ENCODE measurements around the gene TNFRSF14. TPM values are rescaled to one million over a fixed set of nuclear protein-coding genes. Genes with fewer than 3 reads are reported as not detected.

TNFRSF14 gene
- total RNA-seq, 1 experiment from 2014 or later, result 0.57 TPM

DNA sequence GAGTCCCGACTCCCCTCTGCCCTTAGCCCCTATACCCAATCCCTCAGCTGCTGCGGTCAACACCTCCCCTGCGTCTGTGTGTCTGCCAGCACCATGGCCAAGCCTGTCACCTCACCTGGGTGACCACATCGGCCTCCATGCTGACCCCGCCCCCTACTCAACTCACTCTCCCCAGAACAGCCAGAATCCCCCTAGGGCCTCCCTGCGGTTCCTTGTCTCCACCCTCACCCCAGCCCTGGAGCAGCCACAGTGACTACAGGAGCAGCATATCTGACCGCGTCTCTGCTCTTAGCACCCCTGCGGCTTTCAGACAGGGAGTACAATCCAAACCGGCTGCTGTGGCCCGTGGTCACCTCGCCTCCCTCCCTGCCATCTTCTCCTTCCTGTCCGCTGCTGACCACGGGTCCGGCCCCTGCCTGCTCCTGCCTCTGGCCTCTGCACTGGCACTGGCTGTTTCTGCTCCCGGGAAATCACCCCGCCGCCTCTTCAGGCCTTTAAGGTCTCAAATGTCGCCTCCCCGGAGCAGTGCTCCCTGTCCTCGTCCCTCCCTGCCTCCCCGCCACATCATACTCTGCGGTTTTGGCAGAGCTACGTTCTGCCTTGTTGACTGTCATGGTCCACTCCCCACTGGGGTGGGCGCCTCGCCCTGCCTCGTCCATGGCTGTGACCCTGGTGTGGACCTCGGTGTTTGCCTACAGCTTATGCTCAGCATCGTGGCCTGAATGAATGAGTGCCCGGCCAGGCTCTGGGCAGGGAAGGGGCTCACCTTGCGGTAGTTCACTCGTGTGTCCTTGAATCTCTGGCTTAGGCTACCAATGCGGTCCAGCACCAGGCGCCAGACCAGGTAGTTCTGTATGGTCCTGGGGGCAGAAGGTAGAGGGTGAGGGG, 41.5 kb downstream of the TNFRSF14 start:
- Histone ChIP-seq H3K14ac (ENCODE audit: insufficient read depth, low read length) (no peak overlapping the region), H3K27me3 (ENCODE audit: insufficient read depth, low read length) (no peaks in the 10 kb centered on the region), H3K27ac (ENCODE audit: insufficient read length, low read depth, low read length) (no peak overlapping the region), H2BK12ac (ENCODE audit: insufficient read length, low read depth, low read length) (no peak overlapping the region), H3T11ph (ENCODE audit: low read length) (no peak overlapping the region), H2BK5ac (ENCODE audit: insufficient read length, low read length) (no peak overlapping the region), H4K20me1 (ENCODE audit: control insufficient read depth, insufficient read depth, insufficient read length) (no peaks in the 10 kb centered on the region), H4K5ac (ENCODE audit: insufficient read length, low read depth, low read length) (no peak overlapping the region), H3K9ac (ENCODE audit: extremely low read depth, insufficient read length, low read length) (no peak overlapping the region), H3K9me3 (ENCODE audit: control insufficient read depth, low read depth, low read length) (no peaks in the 10 kb centered on the region), H4K91ac (ENCODE audit: insufficient read length, low read depth, low read length) (no peak overlapping the region), H3K79me1 (ENCODE audit: insufficient read depth, low read depth, low read length, poor library complexity, severe bottlenecking) (no peaks in the 10 kb centered on the region), H3K79me2 (ENCODE audit: insufficient read depth, low read length) (no peaks in the 10 kb centered on the region), H3K23ac (ENCODE audit: insufficient read length, low read depth, low read length) (no peak overlapping the region), H3K4me1 (ENCODE audit: insufficient read depth, low read length) (no peaks in the 10 kb centered on the region), H2BK15ac (ENCODE audit: low read depth, low read length) (no peak overlapping the region), H3K56ac (ENCODE audit: insufficient read length, low read depth, low read length) (no peak overlapping the region), H3K18ac (ENCODE audit: insufficient read length, low read depth, low read length) (no peak overlapping the region), H2BK120ac (ENCODE audit: low read depth, low read length, poor library complexity, severe bottlenecking) (no peak overlapping the region), H2BK20ac (ENCODE audit: low read depth, low read length, poor library complexity, severe bottlenecking) (no peak overlapping the region), H3K23me2 (ENCODE audit: insufficient read length, low read depth, low read length, poor library complexity, severe bottlenecking) (no peaks in the 10 kb centered on the region), H3K4me2 (ENCODE audit: insufficient read depth, insufficient read length, low read length) (no peak overlapping the region), H2AK5ac (ENCODE audit: insufficient read length, low read length) (no peak overlapping the region), H2AFZ (ENCODE audit: low read length) (no peak overlapping the region), H3K4ac (ENCODE audit: low read depth, low read length) (no peak overlapping the region), H4K8ac (replicated peaks; ENCODE audit: insufficient read length, low read depth, low read length) (no peak overlapping the region)
- Mint-ChIP-seq H3K4me3 (no peak overlapping the region), H3K9me3 (peaks cover 3 to 9% of the 10 kb centered on the region in 2 experiments; a peak in 3 of 5 replicates), H3K4me1 (no peaks in the 10 kb centered on the region), H3K27ac (no peak overlapping the region), H3K36me3 (ENCODE audit: insufficient read depth in 1 of 3, low read depth in 3 of 3) (no peaks in the 10 kb centered on the region), H3K27me3 (ENCODE audit: low read depth) (peaks cover 24% of the 10 kb centered on the region)
- TF ChIP-seq, protein P1, sequence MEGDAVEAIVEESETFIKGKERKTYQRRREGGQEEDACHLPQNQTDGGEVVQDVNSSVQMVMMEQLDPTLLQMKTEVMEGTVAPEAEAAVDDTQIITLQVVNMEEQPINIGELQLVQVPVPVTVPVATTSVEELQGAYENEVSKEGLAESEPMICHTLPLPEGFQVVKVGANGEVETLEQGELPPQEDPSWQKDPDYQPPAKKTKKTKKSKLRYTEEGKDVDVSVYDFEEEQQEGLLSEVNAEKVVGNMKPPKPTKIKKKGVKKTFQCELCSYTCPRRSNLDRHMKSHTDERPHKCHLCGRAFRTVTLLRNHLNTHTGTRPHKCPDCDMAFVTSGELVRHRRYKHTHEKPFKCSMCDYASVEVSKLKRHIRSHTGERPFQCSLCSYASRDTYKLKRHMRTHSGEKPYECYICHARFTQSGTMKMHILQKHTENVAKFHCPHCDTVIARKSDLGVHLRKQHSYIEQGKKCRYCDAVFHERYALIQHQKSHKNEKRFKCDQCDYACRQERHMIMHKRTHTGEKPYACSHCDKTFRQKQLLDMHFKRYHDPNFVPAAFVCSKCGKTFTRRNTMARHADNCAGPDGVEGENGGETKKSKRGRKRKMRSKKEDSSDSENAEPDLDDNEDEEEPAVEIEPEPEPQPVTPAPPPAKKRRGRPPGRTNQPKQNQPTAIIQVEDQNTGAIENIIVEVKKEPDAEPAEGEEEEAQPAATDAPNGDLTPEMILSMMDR (conservative IDR thresholded peaks at IDR 0.05), result no peak
- peak; percentile 25 for DNase-seq
- WGBS (ENCODE audit: extremely low coverage, insufficient read length, low lambda C conversion rate), result no CpG with 5 or more reads among the region's 34 CpGs
